Astrocyte of the hippocampus (primary cell): ENCODE measurements around the gene IL34.

ENCODE experiments used
- DNase-seq: peaks from one replicate; pipeline ENCODE4 v3.0.0; 2011; ENCODE audit warnings: low read depth, low spot score

The IL34 gene

GRCh38 chr16:70701036-70701435, 54.7 kb downstream of the IL34 start:
- no peak for DNase-seq

GRCh38 chr16:70701596-70701995, 55.2 kb downstream of the IL34 start:
- no peak for DNase-seq

- DNase-seq: no peak
Observed at GRCh38 chr16:70701998-70702397, 55.6 kb downstream of the IL34 start.

- DNase-seq: no peak
Observed at GRCh38 chr16:70702624-70703023, 56.3 kb downstream of the IL34 start.

GRCh38 chr16:70703041-70703834, 56.9 kb downstream of the IL34 start:
- DNase-seq: peak; percentile 91

- DNase-seq: no peak
Observed at GRCh38 chr16:70703835-70704381, 57.5 kb downstream of the IL34 start.

- DNase-seq: no peak
Observed at GRCh38 chr16:70704586-70704985, 58.2 kb downstream of the IL34 start.

- DNase-seq: no peak
Observed at GRCh38 chr16:70705056-70705455, 58.7 kb downstream of the IL34 start.

GRCh38 chr16:70706948-70707465, 60.6 kb downstream of the IL34 start:
- peak; percentile 65 for DNase-seq

GRCh38 chr16:70708366-70709246, 62.2 kb downstream of the IL34 start:
- no peak for DNase-seq

- no peak for DNase-seq
Observed at GRCh38 chr16:70709457-70709856, 63.1 kb downstream of the IL34 start.

- no peak for DNase-seq
Observed at GRCh38 chr16:70709942-70710341, 63.6 kb downstream of the IL34 start.
